HG03521 (cell line): ENCODE measurements around the gene HAVCR1.
"Not testable (repeated sequence)": the region's sequence is repeated elsewhere in the genome, so short reads cannot be mapped to it uniquely, and the experiment has no call there.

Experiments
- ATAC-seq: cut with Tn5 transposase; IDR thresholded peaks from one replicate; pipeline ENCODE4 v1.9.1; 2021; ENCODE audit warnings: mild to moderate bottlenecking, moderate library complexity; ENCODE audit not compliant: unreplicated experiment

HAVCR1 gene

DNA sequence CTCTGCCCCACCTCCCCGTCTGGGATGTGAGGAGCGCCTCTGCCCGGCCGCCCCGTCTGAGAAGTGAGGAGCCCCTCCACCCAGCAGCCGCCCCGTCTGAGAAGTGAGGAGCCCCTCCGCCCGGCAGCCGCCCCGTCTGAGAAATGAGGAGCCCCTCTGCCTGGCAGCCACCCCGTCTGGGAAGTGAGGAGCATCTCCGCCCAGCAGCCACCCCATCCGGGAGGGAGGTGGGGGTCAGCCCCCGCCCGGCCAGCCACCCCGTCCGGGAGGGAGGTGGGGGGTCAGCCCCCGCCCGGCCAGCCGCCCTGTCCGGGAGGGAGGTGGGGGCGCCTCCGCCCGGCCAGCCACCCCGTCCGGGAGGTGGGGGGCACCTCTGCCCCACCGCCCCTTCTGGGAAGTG is 44.8 kb downstream of the HAVCR1 start:
- ATAC-seq, result not testable (repeated sequence)

- ATAC-seq, result no peak
Observed at GRCh38 chr5:157006262-157006661, 52.7 kb downstream of the HAVCR1 start.

DNA sequence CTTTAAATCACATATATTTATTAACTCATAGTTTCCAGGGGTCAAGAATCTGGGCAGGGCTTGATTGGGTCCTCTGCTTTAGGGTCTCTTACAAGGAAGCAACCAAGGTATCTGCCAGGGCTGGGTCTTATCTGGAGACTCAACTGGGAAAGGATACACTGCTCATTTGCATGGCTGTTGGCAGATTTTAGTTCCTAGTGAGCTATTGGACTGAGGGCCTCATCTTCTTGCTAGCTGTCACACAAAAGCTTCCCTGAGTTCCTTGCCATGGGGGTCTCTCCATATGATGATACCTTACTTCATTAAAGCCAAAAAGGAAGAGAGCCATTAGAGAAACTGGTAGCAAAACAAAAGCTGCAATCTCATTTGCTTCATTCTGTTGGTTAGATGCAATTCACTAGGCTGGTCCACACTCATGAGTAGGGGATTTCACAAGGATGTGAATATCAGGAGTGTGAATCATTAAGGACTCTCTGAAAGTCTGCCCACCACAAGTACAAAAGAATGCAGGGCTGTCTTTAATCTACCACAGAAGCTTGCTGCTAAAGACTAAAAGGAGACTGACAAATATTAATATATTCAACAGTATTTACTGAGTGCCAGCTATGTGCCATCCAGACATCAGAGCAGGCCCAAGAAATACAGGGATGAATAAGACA is 53.9 kb downstream of the HAVCR1 start:
- ATAC-seq, result peak; percentile 58

DNA sequence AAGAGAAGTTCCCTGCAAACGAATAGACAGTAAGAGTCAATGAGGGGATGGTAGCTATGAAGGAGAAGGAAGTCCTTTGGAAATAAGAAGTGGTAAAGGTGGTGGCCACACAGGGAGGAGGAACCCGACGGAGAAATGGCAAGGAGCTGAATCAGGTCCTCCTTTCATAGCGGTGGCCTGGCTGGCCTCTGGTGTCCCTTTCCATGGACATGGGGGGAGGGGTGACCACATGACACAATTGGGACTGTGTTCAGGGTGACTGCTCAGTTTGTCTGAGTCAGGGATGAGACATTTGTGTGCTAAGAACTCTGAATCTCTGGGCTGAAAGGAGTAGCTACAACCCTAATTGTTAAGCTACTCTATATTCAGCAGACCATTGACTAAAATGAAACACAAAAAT is 67.2 kb downstream of the HAVCR1 start:
- ATAC-seq, result no peak

DNA sequence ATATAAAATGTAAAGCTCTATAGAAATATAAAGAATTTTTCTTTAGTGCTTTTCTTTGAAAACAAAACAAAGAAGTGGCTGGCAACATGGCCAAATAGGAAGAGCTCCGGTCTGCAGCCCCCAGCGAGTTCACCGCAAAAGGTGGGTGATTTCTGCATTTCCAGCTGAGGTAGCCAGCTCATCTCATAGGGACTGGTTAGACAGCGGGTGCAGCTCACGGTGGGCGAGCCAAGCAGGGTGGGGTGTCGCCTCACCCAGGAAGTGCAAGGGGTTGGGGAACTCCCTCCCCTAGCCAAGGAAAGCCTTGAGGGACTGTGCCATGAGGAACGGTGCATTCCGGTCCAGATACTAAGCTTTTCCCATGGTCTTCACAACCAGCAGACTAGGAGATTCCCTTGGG is 74.9 kb downstream of the HAVCR1 start:
- ATAC-seq, result no peak

DNA sequence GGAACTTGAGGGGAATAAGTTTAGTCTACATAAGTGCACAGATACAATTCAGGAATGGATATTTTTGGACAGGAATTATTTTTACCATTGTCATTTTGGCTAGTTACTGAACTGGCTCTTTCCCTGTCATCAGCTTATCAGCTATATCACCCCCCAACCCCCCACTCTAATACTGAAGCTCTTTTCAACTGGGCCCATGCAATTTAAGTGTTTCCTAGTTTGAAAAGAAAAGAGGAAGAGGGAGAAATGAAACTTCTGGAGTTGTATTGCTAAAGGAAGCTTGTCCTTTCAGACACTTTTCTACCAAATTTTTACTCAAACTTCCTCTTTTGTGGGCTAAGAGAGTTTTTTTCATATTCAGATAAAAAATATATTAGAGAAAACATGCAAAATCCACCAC is 77.4 kb downstream of the HAVCR1 start:
- no peak for ATAC-seq
